Stomach smooth muscle (tissue), 2 donors: ENCODE results near the gene TTC28.

Source experiments
- H3K27ac ChIP-seq: one replicate; pipeline ENCODE4 v1.7.0; 2013; ENCODE audit warnings: mild to moderate bottlenecking, low read length, inconsistent platforms
- H3K27me3 ChIP-seq, 2 donors: one replicate each; pipeline ENCODE4 v1.7.0; 2013; ENCODE audit warnings: low read length in 2 of 2; ENCODE audit not compliant: insufficient read depth in 2 of 2, control insufficient read depth in 1 of 2
- H3K36me3 ChIP-seq, 2 donors: one replicate each; pipeline ENCODE4 v1.7.0; 2013; ENCODE audit warnings: low read length in 2 of 2; ENCODE audit not compliant: control insufficient read depth in 2 of 2, insufficient read depth in 2 of 2
- H3K4me1 ChIP-seq: one replicate; pipeline ENCODE4 v1.7.0; 2013; ENCODE audit warnings: low read length; ENCODE audit not compliant: control insufficient read depth, insufficient read depth
- H3K4me3 ChIP-seq, 2 donors: one replicate each; pipeline ENCODE4 v1.7.0; 2013; ENCODE audit warnings: low read length in 2 of 2
- H3K9ac ChIP-seq, 2 donors: one replicate each; pipeline ENCODE4 v1.7.0; 2013; ENCODE audit warnings: low read length in 2 of 2, mild to moderate bottlenecking in 1 of 2
- H3K9me3 ChIP-seq, 2 donors: one replicate each; pipeline ENCODE4 v1.7.0; 2013; ENCODE audit warnings: low read length in 2 of 2; ENCODE audit not compliant: control insufficient read depth in 2 of 2
- donor health status: healthy.
- donor health status: Pancreatic carcinoma.

TTC28 gene

DNA sequence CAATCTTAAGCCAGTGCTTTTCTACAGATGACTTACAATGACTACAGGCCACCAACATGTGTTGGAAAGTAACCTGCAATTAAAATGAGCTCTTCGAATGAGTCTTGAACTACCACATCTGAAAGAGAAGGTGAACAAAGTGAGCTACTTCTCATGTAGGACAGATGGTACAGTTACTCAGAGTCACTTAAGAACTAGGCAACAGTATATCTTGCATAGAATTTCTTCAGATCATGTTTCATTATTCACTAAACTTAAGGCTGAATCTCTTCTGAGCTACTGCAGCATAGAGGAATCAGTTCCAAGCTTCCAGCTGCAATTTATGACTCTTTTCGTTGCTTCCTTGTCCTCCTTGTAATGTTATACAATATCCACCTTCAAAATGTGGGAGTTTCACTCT lies 270.9 kb downstream of the TTC28 start:
- H3K27me3 ChIP-seq = no peaks in the 10 kb centered on the region

DNA sequence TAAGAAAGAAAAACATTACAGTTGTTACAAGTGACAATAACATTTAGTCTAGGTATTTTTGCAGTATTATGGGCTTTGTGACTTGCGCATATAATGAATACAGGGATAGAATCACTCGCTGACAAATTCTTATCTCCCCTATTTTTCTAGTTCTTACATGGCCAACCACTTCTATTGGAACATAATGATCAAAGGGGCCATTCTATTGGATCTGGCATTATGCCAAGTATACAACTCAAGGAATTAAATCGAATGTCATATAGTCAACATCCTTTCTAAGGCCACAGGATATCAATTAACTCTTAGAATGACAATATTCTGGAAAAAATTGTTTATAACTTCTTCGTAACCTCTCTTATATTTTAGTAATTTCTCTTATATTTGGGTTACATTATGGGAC lies 272.0 kb downstream of the TTC28 start:
- H3K27ac ChIP-seq = no peak overlapping the region
- no peaks in the 10 kb centered on the region for H3K4me1 ChIP-seq
- no peaks in the 10 kb centered on the region for H3K36me3 ChIP-seq
- H3K4me3 ChIP-seq = no peak overlapping the region
- no peaks in the 10 kb centered on the region for H3K9me3 ChIP-seq
- H3K9ac ChIP-seq = no peak overlapping the region
- H3K27me3 ChIP-seq = no peaks in the 10 kb centered on the region

More for the DNA sequence above, 270.9 kb downstream of the TTC28 start:
- Histone ChIP-seq H3K4me3 (no peak overlapping the region), H3K27ac (no peak overlapping the region), H3K9ac (no peak overlapping the region), H3K9me3 (no peaks in the 10 kb centered on the region), H3K4me1 (no peaks in the 10 kb centered on the region), H3K36me3 (no peaks in the 10 kb centered on the region)

DNA sequence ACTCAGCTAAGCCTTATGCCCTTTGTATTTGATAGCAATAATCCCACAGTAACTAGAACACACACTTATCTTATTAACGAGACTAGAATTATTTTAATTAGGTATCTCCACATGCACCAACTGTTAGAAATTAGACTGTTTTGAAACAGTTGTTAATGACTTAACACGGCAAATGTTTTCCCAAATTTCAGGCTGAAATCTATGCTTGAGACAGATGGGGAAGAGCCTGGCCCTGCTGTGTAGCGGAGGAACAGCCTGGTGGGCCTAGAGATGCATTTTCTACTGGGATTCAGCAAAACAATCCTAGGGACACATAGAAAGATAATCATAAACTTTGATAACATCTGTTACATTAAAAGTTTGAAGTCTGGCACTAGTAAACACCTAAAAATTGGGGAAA lies 273.4 kb downstream of the TTC28 start:
- no peaks in the 10 kb centered on the region for H3K4me1 ChIP-seq
- H3K36me3 ChIP-seq = no peaks in the 10 kb centered on the region
- no peak overlapping the region for H3K4me3 ChIP-seq

DNA sequence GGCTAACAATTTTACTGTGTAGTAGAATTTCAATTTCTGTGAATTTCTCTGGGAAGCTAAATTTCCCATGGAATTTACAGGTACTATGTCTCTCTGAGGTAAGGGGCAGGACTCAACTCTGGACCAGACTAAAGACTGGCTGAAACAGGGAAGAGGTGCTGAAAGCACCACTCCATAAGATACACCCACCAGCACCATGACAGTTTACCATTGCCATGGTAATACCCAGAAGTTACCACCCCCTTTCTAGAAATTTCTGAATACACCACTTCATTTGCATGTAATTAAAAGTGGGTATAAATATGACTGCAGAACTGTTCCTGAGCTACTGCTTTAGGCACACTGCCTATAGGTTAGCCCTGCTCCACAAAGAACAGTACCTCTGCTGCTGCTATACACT lies 274.1 kb downstream of the TTC28 start:
- Histone ChIP-seq H3K4me3 (no peak overlapping the region), H3K9ac (no peak overlapping the region), H3K27ac (no peak overlapping the region), H3K36me3 (no peaks in the 10 kb centered on the region), H3K4me1 (no peaks in the 10 kb centered on the region), H3K9me3 (no peaks in the 10 kb centered on the region), H3K27me3 (no peaks in the 10 kb centered on the region)

More for the DNA sequence above, 273.4 kb downstream of the TTC28 start:
- no peaks in the 10 kb centered on the region for H3K27me3 ChIP-seq
- H3K9ac ChIP-seq = no peak overlapping the region
- no peaks in the 10 kb centered on the region for H3K9me3 ChIP-seq
- H3K27ac ChIP-seq = no peak overlapping the region

GRCh38 chr22:28402539-28402938 lies 277.1 kb downstream of the TTC28 start:
- no peaks in the 10 kb centered on the region for H3K27me3 ChIP-seq
- H3K9ac ChIP-seq = no peak overlapping the region
- no peak overlapping the region for H3K4me3 ChIP-seq
- H3K9me3 ChIP-seq = no peaks in the 10 kb centered on the region
- no peaks in the 10 kb centered on the region for H3K36me3 ChIP-seq
- no peak overlapping the region for H3K27ac ChIP-seq
- H3K4me1 ChIP-seq = no peaks in the 10 kb centered on the region

GRCh38 chr22:28402060-28402459 lies 277.6 kb downstream of the TTC28 start:
- H3K4me1 ChIP-seq = no peaks in the 10 kb centered on the region
- H3K27ac ChIP-seq = no peak overlapping the region
- no peak overlapping the region for H3K9ac ChIP-seq
- H3K36me3 ChIP-seq = no peaks in the 10 kb centered on the region
- H3K27me3 ChIP-seq = no peaks in the 10 kb centered on the region
- no peak overlapping the region for H3K4me3 ChIP-seq
- no peaks in the 10 kb centered on the region for H3K9me3 ChIP-seq

DNA sequence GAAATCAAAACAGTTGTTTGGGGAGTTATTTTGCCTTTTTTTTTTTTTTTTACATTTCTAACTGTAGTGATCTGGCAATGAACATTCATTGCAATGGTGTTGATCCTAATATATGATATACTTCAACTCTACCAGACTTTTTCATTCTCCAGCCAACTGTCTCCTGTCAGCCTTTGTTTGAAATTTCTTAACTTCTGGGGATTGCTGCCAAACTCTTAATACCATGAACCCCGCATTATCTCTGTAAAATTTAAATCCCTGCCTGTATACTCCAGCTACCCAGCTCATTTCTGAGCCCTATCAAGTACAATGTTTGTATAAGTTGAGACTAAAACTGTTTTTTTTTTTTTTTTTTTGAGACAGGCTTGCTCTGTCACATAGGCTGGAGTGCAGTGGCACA lies 280.7 kb downstream of the TTC28 start:
- Histone ChIP-seq H3K4me1 (peaks cover 7% of the 10 kb centered on the region), H3K36me3 (no peaks in the 10 kb centered on the region), H3K27ac (no peak overlapping the region), H3K9me3 (no peaks in the 10 kb centered on the region), H3K9ac (no peak overlapping the region), H3K4me3 (no peak overlapping the region), H3K27me3 (no peaks in the 10 kb centered on the region)

GRCh38 chr22:28398355-28398754 lies 281.3 kb downstream of the TTC28 start:
- Histone ChIP-seq H3K4me1 (peaks cover 7% of the 10 kb centered on the region), H3K27ac (no peak overlapping the region), H3K4me3 (no peak overlapping the region), H3K36me3 (no peaks in the 10 kb centered on the region), H3K27me3 (no peaks in the 10 kb centered on the region), H3K9me3 (no peaks in the 10 kb centered on the region), H3K9ac (no peak overlapping the region)

GRCh38 chr22:28397306-28397705 lies 282.3 kb downstream of the TTC28 start:
- Histone ChIP-seq H3K27ac (no peak overlapping the region), H3K9me3 (no peaks in the 10 kb centered on the region), H3K36me3 (no peaks in the 10 kb centered on the region), H3K4me3 (no peak overlapping the region), H3K27me3 (no peaks in the 10 kb centered on the region), H3K4me1 (peaks cover 7% of the 10 kb centered on the region), H3K9ac (no peak overlapping the region)

DNA sequence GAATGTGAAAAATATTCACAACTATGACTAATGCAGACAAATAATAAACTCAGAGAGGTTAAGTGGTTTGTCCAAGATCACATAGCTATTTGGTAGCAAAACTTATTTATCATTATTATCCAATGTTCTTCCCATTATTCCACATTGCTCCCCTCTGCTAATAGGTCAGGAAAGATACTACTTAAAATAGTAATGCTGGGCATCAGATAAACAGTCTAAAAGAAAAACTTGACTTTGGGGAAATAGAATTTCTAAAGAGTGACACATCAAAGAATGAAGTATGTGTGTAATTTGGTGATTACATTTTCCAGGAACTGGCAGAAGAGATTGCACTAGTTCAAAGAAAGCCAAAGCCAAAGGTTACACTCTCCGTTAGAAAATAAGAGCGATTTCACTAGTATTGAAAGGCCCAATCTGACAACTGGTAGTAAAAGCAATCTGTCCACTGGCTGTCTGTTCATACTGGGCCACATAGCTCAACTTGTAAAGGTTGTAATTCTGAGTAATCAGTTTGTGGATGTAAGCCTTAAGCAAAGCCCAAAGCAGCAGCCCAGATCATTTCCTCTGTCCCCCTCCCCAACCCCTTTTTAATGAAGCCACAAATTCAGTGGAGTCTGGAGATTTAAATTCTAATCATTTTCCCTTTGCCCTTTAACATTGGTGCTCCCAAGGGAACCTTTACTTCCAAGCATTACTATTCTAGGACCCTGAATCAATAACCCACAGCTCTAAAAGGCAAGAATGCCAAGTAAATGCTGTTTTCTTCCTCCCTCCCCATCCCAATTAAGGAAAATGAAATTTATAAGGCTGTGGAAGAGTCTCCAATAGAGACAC lies 283.5 kb downstream of the TTC28 start:
- Histone ChIP-seq H3K36me3 (no peaks in the 10 kb centered on the region), H3K9me3 (no peaks in the 10 kb centered on the region), H3K27me3 (no peaks in the 10 kb centered on the region), H3K4me3 (no peak overlapping the region), H3K27ac (no peak overlapping the region), H3K4me1 (peaks cover 7% of the 10 kb centered on the region), H3K9ac (no peak overlapping the region)

GRCh38 chr22:28395520-28395919 lies 284.1 kb downstream of the TTC28 start:
- Histone ChIP-seq H3K36me3 (no peaks in the 10 kb centered on the region), H3K27ac (no peak overlapping the region), H3K9me3 (no peaks in the 10 kb centered on the region), H3K4me3 (no peak overlapping the region), H3K4me1 (peaks cover 7% of the 10 kb centered on the region), H3K27me3 (no peaks in the 10 kb centered on the region), H3K9ac (no peak overlapping the region)
